ACC112 (cell line): ENCODE results near the gene KRT76.

Source experiments
- H2AFZ ChIP-seq: fragments of 200-600 bp; sonication (generic); one replicate; pipeline ENCODE4 v1.6.0; 2017; ENCODE audit warnings: antibody characterized with exemption, low read length; ENCODE audit not compliant: unreplicated experiment
- H3K27ac ChIP-seq: fragments of 200-600 bp; sonication (generic); 2 replicates; pipeline ENCODE4 v1.5.1; 2014; ENCODE audit warnings: low read depth, mild to moderate bottlenecking, antibody characterized with exemption, low read length, moderate library complexity
- H3K27me3 ChIP-seq: fragments of 200-600 bp; sonication (generic); 2 replicates; pipeline ENCODE4 v1.6.1; 2014; ENCODE audit warnings: mild to moderate bottlenecking, antibody characterized with exemption, low read length, moderate library complexity, mixed read lengths; ENCODE audit not compliant: insufficient read depth
- H3K36me3 ChIP-seq: fragments of 200-600 bp; sonication (generic); 2 replicates; pipeline ENCODE4 v1.6.1; 2016; ENCODE audit warnings: mild to moderate bottlenecking, antibody characterized with exemption, low read length, moderate library complexity, mixed read lengths; ENCODE audit not compliant: insufficient read depth
- H3K4me1 ChIP-seq: fragments of 200-600 bp; sonication (generic); one replicate; pipeline ENCODE4 v1.6.1; 2016; ENCODE audit warnings: low read length, mixed read lengths; ENCODE audit not compliant: insufficient read depth, unreplicated experiment, control insufficient read depth
- H3K4me3 ChIP-seq: fragments of 200-600 bp; sonication (generic); 2 replicates; pipeline ENCODE4 v1.5.1; 2014; ENCODE audit warnings: mild to moderate bottlenecking, low read depth, low read length
- H3K79me2 ChIP-seq: fragments of 200-600 bp; sonication (generic); one replicate; pipeline ENCODE4 v1.6.0; 2016; ENCODE audit warnings: low read length; ENCODE audit not compliant: control insufficient read depth, unreplicated experiment, insufficient read depth

The KRT76 gene

GRCh38 chr12:52726451-52726850 lies 50.7 kb downstream of the KRT76 start:
- no peaks in the 10 kb centered on the region for H3K79me2 ChIP-seq
- no peaks in the 10 kb centered on the region for H3K4me1 ChIP-seq
- H3K27me3 ChIP-seq = peaks cover 73% of the 10 kb centered on the region
- H3K4me3 ChIP-seq = no peak overlapping the region
- H3K36me3 ChIP-seq = no peaks in the 10 kb centered on the region
- H3K27ac ChIP-seq = no peak overlapping the region
- H2AFZ ChIP-seq = no peak overlapping the region

GRCh38 chr12:52724384-52724783 lies 52.8 kb downstream of the KRT76 start:
- Histone ChIP-seq H2AFZ (no peak overlapping the region), H3K27me3 (peaks cover 65% of the 10 kb centered on the region), H3K27ac (no peak overlapping the region), H3K36me3 (no peaks in the 10 kb centered on the region), H3K4me1 (no peaks in the 10 kb centered on the region), H3K79me2 (no peaks in the 10 kb centered on the region), H3K4me3 (no peak overlapping the region)

GRCh38 chr12:52722680-52723079 lies 54.5 kb downstream of the KRT76 start:
- Histone ChIP-seq H3K4me1 (no peaks in the 10 kb centered on the region), H3K36me3 (no peaks in the 10 kb centered on the region), H3K79me2 (no peaks in the 10 kb centered on the region), H2AFZ (no peak overlapping the region), H3K4me3 (no peak overlapping the region), H3K27ac (no peak overlapping the region), H3K27me3 (peaks cover 66% of the 10 kb centered on the region)

- Histone ChIP-seq H3K27me3 (peaks cover 66% of the 10 kb centered on the region), H2AFZ (no peak overlapping the region), H3K4me1 (no peaks in the 10 kb centered on the region), H3K4me3 (no peak overlapping the region), H3K36me3 (no peaks in the 10 kb centered on the region), H3K79me2 (no peaks in the 10 kb centered on the region), H3K27ac (no peak overlapping the region)
Measured at GRCh38 chr12:52721838-52722470, 55.2 kb downstream of the KRT76 start.

- Histone ChIP-seq H3K27me3 (peaks cover 66% of the 10 kb centered on the region), H3K79me2 (no peaks in the 10 kb centered on the region), H3K4me1 (no peaks in the 10 kb centered on the region), H3K27ac (no peak overlapping the region), H2AFZ (no peak overlapping the region), H3K36me3 (no peaks in the 10 kb centered on the region), H3K4me3 (no peak overlapping the region)
Measured at GRCh38 chr12:52720365-52720886, 56.7 kb downstream of the KRT76 start.
